GM12872 (cell line): ENCODE measurements around the gene MLNR.

Source experiments
- TF ChIP-seq, protein P1 (sequence below): IDR thresholded peaks from 3 replicates; pipeline ENCODE4 v1.5.1; 2011; ENCODE audit warnings: low read depth, mild to moderate bottlenecking, low read length, moderate library complexity; ENCODE audit not compliant: insufficient read depth

MLNR gene, protein sequence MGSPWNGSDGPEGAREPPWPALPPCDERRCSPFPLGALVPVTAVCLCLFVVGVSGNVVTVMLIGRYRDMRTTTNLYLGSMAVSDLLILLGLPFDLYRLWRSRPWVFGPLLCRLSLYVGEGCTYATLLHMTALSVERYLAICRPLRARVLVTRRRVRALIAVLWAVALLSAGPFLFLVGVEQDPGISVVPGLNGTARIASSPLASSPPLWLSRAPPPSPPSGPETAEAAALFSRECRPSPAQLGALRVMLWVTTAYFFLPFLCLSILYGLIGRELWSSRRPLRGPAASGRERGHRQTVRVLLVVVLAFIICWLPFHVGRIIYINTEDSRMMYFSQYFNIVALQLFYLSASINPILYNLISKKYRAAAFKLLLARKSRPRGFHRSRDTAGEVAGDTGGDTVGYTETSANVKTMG

DNA sequence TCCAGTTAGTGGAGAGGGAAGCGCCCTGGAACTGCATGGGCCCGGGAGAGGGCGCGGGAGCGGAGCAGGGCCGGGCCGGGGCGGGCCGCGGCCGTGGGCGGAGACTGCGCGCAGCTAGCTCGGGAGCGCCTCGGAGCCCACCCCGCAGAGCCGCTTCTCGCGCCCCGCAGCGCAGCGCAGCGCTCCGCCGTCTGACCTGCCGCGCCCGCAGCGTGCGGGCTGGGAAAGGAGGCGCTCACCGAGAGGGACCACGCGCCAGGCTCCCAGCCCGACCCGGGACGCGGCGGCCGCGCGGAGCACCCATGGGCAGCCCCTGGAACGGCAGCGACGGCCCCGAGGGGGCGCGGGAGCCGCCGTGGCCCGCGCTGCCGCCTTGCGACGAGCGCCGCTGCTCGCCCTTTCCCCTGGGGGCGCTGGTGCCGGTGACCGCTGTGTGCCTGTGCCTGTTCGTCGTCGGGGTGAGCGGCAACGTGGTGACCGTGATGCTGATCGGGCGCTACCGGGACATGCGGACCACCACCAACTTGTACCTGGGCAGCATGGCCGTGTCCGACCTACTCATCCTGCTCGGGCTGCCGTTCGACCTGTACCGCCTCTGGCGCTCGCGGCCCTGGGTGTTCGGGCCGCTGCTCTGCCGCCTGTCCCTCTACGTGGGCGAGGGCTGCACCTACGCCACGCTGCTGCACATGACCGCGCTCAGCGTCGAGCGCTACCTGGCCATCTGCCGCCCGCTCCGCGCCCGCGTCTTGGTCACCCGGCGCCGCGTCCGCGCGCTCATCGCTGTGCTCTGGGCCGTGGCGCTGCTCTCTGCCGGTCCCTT, at the start of gene MLNR:
MLNR (plus strand) TSS at position 303 of the 820 bp plus-strand sequence; CDS start at position 303, 0 bp downstream.
- TF ChIP-seq, protein P1, sequence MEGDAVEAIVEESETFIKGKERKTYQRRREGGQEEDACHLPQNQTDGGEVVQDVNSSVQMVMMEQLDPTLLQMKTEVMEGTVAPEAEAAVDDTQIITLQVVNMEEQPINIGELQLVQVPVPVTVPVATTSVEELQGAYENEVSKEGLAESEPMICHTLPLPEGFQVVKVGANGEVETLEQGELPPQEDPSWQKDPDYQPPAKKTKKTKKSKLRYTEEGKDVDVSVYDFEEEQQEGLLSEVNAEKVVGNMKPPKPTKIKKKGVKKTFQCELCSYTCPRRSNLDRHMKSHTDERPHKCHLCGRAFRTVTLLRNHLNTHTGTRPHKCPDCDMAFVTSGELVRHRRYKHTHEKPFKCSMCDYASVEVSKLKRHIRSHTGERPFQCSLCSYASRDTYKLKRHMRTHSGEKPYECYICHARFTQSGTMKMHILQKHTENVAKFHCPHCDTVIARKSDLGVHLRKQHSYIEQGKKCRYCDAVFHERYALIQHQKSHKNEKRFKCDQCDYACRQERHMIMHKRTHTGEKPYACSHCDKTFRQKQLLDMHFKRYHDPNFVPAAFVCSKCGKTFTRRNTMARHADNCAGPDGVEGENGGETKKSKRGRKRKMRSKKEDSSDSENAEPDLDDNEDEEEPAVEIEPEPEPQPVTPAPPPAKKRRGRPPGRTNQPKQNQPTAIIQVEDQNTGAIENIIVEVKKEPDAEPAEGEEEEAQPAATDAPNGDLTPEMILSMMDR = peak; percentile 44; the same call in 2 of the 3 replicates

GRCh38 chr13:49171359-49171758, 48.8 kb upstream of the MLNR start:
- TF ChIP-seq, protein P1 = no peak

- TF ChIP-seq, protein P1 = no peak
Measured at GRCh38 chr13:49183672-49184325, 36.3 kb upstream of the MLNR start.

DNA sequence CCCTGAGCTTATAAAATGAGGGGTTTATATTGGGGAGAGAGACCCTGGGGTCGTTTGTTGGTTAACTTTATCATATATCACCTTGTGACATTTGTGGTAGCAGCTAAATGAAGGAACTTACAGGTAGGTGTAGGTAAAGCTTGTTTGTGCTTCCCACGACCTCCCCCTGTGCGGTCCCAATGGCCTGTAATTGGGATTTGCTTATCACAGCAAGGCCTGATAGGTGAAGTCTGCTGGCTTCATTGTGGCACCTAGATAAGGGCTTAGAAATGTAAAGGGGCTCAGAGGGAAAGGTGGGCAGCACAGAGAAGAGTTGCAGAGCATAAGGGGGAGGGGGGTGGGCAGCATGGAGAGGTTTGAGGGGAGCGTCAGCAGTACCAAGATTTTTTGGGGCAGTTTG, 35.5 kb upstream of the MLNR start:
- TF ChIP-seq, protein P1 = no peak

DNA sequence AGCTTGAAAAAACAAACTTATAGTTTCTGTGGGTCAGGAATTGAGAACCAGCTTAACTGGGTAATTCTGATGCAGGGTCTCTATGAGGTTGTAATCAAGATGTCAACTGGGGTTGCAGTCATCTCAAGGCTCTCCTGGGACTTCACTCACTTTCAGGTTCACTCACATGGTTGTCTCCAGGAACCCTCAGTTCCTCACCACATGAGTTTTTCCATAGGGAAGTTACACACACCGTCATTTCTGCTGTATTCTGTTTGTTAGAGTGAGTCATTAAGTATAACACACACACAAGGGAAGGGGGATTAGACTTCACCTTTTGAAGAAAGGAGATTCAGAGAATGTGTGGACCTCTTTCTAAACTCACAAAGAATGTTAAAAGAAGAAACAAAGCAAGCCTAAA, 34.9 kb upstream of the MLNR start:
- TF ChIP-seq, protein P1 = no peak

GRCh38 chr13:49190901-49191300, 29.2 kb upstream of the MLNR start:
- TF ChIP-seq, protein P1 = no peak

- TF ChIP-seq, protein P1 = no peak
Measured at GRCh38 chr13:49206641-49207040, 13.5 kb upstream of the MLNR start.
